ENCODE results near the gene HRAS.
A peak's percentile ranks its signal among the peaks of the same experiment; 100 is the strongest.

Gene HRAS

DNA sequence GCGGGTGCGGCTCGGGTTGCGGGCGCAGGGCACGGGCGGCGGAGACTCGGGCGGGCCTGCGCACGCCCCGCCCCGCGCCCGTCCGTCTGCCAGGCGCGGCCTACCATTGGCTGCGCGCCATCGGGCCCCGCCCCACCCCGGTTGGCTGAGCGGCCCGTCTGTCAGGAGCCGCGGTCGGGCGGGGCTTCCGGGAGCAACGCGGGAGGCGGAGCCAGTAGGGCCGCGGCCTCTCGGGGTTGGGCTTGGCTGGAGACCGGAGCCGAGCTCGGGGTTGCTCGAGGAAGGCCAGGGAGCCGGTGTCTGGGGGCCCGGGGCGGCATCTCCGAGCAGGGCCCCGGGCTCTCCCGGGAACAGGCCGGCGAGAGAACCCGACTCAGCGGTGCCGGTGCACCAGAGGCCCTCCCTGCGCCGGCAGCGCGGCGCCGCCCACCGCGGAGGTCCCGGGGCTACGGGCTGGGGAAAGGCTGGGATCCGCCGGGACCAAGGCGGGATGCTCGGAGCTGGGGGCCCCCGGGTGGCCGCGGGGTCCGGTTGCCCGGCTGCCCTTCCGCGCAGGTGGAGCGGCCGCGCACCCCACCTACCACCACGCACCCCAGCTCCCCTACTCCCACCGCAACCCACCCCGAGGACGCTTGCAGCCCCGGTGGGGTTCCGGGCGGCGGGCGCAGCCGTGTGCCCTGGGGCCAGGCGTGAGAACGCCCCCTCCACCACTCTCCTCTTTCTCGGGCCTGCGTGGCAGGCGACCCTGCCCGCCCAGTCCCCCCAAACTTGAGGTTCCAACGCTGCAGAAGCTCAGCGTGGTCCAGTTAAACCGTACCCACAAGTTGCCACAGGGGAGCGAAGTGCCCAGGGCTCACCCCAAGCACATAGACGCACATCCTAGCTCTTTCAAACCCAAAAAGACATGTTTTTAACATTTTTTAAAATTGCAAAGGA lies at the start of gene HRAS:
TSS of gene HRAS (minus strand) at position 58 of the 936 bp plus-strand sequence.
- H3K4me3 ChIP-seq (ENCODE audit: low read length): peak within 1 kb of the TSS; percentile 72
- DNase-seq (ENCODE audit: low read depth): peak; percentile 93
- TF ChIP-seq, protein P1, sequence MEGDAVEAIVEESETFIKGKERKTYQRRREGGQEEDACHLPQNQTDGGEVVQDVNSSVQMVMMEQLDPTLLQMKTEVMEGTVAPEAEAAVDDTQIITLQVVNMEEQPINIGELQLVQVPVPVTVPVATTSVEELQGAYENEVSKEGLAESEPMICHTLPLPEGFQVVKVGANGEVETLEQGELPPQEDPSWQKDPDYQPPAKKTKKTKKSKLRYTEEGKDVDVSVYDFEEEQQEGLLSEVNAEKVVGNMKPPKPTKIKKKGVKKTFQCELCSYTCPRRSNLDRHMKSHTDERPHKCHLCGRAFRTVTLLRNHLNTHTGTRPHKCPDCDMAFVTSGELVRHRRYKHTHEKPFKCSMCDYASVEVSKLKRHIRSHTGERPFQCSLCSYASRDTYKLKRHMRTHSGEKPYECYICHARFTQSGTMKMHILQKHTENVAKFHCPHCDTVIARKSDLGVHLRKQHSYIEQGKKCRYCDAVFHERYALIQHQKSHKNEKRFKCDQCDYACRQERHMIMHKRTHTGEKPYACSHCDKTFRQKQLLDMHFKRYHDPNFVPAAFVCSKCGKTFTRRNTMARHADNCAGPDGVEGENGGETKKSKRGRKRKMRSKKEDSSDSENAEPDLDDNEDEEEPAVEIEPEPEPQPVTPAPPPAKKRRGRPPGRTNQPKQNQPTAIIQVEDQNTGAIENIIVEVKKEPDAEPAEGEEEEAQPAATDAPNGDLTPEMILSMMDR (conservative IDR thresholded peaks at IDR 0.05; ENCODE audit: low read length): no peak

DNA sequence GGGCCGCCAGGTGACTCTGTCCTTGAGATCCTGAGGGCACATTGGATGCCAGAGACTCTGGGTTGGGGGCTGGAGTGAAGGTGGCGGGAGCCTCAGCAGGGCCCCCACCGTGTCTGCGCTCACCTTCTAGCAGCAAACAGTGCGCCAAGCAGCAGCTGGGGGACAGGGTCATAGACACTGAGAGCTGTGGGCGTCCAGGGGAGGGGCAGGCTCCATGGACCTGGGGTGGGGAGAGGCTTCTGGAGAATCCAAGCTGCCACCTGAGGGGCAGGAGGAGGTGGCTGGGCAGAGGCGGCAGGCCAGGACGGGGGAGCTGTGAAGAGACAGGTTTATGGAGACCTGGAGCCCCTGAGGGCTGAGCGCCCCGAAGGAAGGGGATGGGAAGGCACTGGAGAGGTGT lies 48.9 kb upstream of the HRAS start:
- no peak overlapping the region for H3K4me3 ChIP-seq (ENCODE audit: low read length)
- TF ChIP-seq, protein P1 (conservative IDR thresholded peaks at IDR 0.05; ENCODE audit: low read length): no peak
- DNase-seq (ENCODE audit: low read depth): no peak

- H3K4me3 ChIP-seq (ENCODE audit: low read length): no peak overlapping the region
- TF ChIP-seq, protein P1 (conservative IDR thresholded peaks at IDR 0.05; ENCODE audit: low read length): no peak
- DNase-seq (ENCODE audit: low read depth): no peak
These were observed 46.4 kb upstream of the HRAS start for GRCh38 chr11:581752-582151.

DNA sequence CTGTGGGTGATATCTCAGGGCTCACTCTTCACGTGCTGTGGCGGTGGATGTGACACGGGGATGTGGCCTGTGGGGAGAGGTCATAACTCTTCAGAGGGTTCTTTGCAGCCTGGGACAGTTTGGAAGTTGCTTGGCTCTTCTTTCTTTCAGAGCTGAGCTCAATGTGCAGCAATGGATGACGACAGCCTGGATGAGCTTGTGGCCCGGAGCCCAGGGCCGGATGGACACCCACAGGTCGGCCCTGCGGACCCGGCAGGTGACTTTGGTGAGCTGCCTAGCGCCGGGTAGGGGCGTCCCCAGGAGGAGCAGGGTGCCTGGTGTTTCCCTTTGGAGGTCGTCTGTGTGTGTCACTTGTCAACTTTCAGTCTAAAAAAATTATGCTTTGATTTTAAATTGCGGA lies 46.0 kb upstream of the HRAS start:
- TF ChIP-seq, protein P1 (conservative IDR thresholded peaks at IDR 0.05; ENCODE audit: low read length): no peak
- no peak overlapping the region for H3K4me3 ChIP-seq (ENCODE audit: low read length)
- DNase-seq (ENCODE audit: low read depth): no peak

- TF ChIP-seq, protein P1 (conservative IDR thresholded peaks at IDR 0.05; ENCODE audit: low read length): no peak
- DNase-seq (ENCODE audit: low read depth): no peak
- H3K4me3 ChIP-seq (ENCODE audit: low read length): no peak overlapping the region
These were observed 44.6 kb upstream of the HRAS start for GRCh38 chr11:579830-580601.

DNA sequence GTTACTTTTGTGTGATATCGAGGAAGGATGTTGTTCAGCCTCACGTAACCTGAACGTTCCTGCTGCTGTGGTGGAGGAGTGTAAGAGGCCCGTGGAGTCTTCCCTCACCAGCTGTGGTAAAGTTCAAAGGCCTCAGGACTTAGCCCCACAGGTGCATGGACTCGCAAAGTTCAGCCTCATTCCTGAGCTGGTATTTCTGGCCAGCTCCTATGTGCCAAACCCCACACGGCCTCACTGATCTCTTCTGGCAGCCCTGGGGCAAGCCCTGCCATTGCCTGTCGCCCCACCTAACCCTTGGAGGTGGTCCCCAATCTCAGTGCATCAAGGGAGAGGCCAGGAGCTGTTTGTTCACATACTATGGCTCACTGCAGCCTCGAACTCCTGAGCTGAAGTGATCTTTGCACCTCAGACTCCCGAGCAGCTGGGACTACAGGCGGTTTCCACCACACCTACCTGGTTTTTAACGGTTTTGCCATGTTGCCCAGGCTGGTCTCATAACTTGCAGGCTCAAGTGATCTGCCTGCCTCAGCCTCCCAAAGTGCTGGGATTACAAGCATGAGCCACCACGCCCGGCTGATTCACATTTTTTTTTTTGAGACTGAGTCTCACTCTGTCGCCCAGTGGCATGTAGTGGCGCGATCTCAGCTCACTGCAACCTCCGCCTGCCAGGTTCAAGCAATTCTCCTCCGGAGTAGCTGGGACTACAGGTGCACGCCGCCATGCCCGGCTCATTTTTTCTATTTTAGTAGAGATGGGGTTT lies 43.1 kb upstream of the HRAS start:
- peak overlapping the region; percentile 93 for H3K4me3 ChIP-seq (ENCODE audit: low read length)
- DNase-seq (ENCODE audit: low read depth): no peak
- TF ChIP-seq, protein P1 (conservative IDR thresholded peaks at IDR 0.05; ENCODE audit: low read length): no peak
